HepG2 (cell line): ENCODE results near the gene ZBTB48. TPM values are rescaled to one million over a fixed set of nuclear protein-coding genes. Genes with fewer than 3 reads are reported as not detected.

Source experiments
- ARID4A ChIP-seq: sonication (generic); formaldehyde crosslinking; IDR thresholded peaks from 2 replicates; pipeline ENCODE4 v1.5.0; 2020; ENCODE audit warnings: mild to moderate bottlenecking, missing genetic modification reagents, borderline replicate concordance
- BATF2 ChIP-seq: sonication (generic); formaldehyde crosslinking; IDR thresholded peaks from 2 replicates; pipeline ENCODE4 v1.8.0; 2022; ENCODE audit warnings: mild to moderate bottlenecking, missing genetic modification reagents, moderate library complexity
- GATAD2A ChIP-seq: IDR thresholded peaks from 2 replicates; pipeline ENCODE4 v1.6.1; 2016
- KDM5B ChIP-seq: sonication (generic); formaldehyde crosslinking; IDR thresholded peaks from 2 replicates; pipeline ENCODE4 v1.4.0; 2020; ENCODE audit warnings: missing genetic modification reagents, mild to moderate bottlenecking, borderline replicate concordance
- NR0B2 ChIP-seq: sonication (generic); formaldehyde crosslinking; IDR thresholded peaks from 2 replicates; pipeline ENCODE4 v1.4.0; 2020; ENCODE audit warnings: mild to moderate bottlenecking, missing genetic modification reagents
- SRY ChIP-seq: sonication (generic); formaldehyde crosslinking; IDR thresholded peaks from 2 replicates; pipeline ENCODE4 v1.8.0; 2022; ENCODE audit warnings: mild to moderate bottlenecking, missing genetic modification reagents
- THRA ChIP-seq: sonication (generic); formaldehyde crosslinking; IDR thresholded peaks from 2 replicates; pipeline ENCODE4 v1.4.0; 2020; ENCODE audit warnings: missing genetic modification reagents, borderline replicate concordance
- XRCC5 ChIP-seq: fragments of 200-400 bp; formaldehyde crosslinking; optimal IDR thresholded peaks from 2 replicates; pipeline ENCODE3; 2017; ENCODE audit warnings: mild to moderate bottlenecking, low read length
- ZBTB1 ChIP-seq: sonication (generic); formaldehyde crosslinking; IDR thresholded peaks from 2 replicates; pipeline ENCODE4 v1.4.0; 2020; ENCODE audit warnings: missing genetic modification reagents, borderline replicate concordance
- ZNF142 ChIP-seq: sonication (generic); formaldehyde crosslinking; IDR thresholded peaks from 2 replicates; pipeline ENCODE4 v1.4.0; 2020; ENCODE audit warnings: missing genetic modification reagents
- ZNF296 ChIP-seq: sonication (generic); formaldehyde crosslinking; conservative IDR thresholded peaks from 2 replicates; pipeline ENCODE4 v1.5.0; 2020; ENCODE audit warnings: mild to moderate bottlenecking, missing genetic modification reagents
- ZNF326 ChIP-seq: sonication (generic); formaldehyde crosslinking; IDR thresholded peaks from 2 replicates; pipeline ENCODE4 v1.4.0; 2020; ENCODE audit warnings: missing genetic modification reagents, borderline replicate concordance
- ZNF549 ChIP-seq: sonication (generic); formaldehyde crosslinking; IDR thresholded peaks from 2 replicates; pipeline ENCODE4 v1.5.0; 2020; ENCODE audit warnings: missing genetic modification reagents
- ZNF577 ChIP-seq: sonication (generic); formaldehyde crosslinking; IDR thresholded peaks from 2 replicates; pipeline ENCODE4 v1.4.0; 2020; ENCODE audit warnings: mild to moderate bottlenecking, low read depth, missing genetic modification reagents, borderline replicate concordance
- ZSCAN20 ChIP-seq: sonication (generic); formaldehyde crosslinking; IDR thresholded peaks from 2 replicates; pipeline ENCODE4 v1.4.0; 2020; ENCODE audit warnings: missing genetic modification reagents, mild to moderate bottlenecking, borderline replicate concordance
- polyA plus RNA-seq, 8 experiments: library from polyadenylated mRNA; depleted of rRNA in 3 of 8; stranded (reverse) in 7 of 8; unstranded in 1 of 8; fragments of >200 nt; fragmentation: Illumina TruSeq in 4 of 8; extraction: Trizol in 4 of 8; gene quantifications; 2 replicates each; pipeline versions ENCODE4 v1.2.1 to v1.2.3, GENCODE V29; 2011 to 2016; ENCODE audit warnings: low read depth in 4 of 8, missing spikeins in 1 of 8, mixed read lengths in 1 of 8; ENCODE audit not compliant: insufficient read depth in 1 of 8
- total RNA-seq, 5 experiments: library from RNA; depleted of rRNA; stranded (reverse); fragments of >200 nt; fragmentation: Illumina TruSeq; extraction: Trizol; gene quantifications; 2 replicates each; pipeline ENCODE4 v1.2.3, GENCODE V29; 2016; ENCODE audit warnings: low read depth in 1 of 5

Gene ZBTB48
- total and polyA plus RNA-seq, 2 of the 13 experiments (the other 11 are each of a cell fraction or from before 2014, with no cell fraction given) = 13.0 to 17.1 TPM

- TF ChIP-seq THRA (CRISPR knock-in tag) (peak; percentile 46; the same call in 1 of the 2 replicates), GATAD2A (CRISPR knock-in tag) (peak; percentile 30; the same call in 1 of the 2 replicates), ARID4A (CRISPR knock-in tag) (peak; percentile 25; the same call in 1 of the 2 replicates), ZSCAN20 (CRISPR knock-in tag) (no peak), NR0B2 (CRISPR knock-in tag) (no peak), ZNF326 (no peak), ZNF296 (CRISPR knock-in tag) (no peak), KDM5B (CRISPR knock-in tag) (no peak), BATF2 (CRISPR knock-in tag) (no peak), ZNF142 (no peak), XRCC5 (peak; percentile 40), ZNF577 (CRISPR knock-in tag) (no peak), ZNF549 (CRISPR knock-in tag) (no peak), SRY (no peak), ZBTB1 (CRISPR knock-in tag) (no peak)
These were observed 7.0 kb upstream of the ZBTB48 start (continued) for GRCh38 chr1:6572653-6573383.
